GM10266 (cell line): ENCODE results near the gene GNPTG.

Experiments used
- DNase-seq: peaks from one replicate; pipeline ENCODE4 v3.0.0; 2012; ENCODE audit errors: extremely low spot score
- CTCF ChIP-seq: IDR thresholded peaks from 2 replicates; pipeline ENCODE4 v1.5.1; 2012; ENCODE audit warnings: mild to moderate bottlenecking, low read depth; ENCODE audit not compliant: control insufficient read depth, insufficient read depth; ENCODE audit errors: missing control alignments

The GNPTG gene

GRCh38 chr16:1310832-1311200, 40.9 kb upstream of the GNPTG start:
- TF ChIP-seq CTCF: no peak
- no peak for DNase-seq

GRCh38 chr16:1311212-1311737, 40.5 kb upstream of the GNPTG start:
- no peak for DNase-seq
- no peak for TF ChIP-seq CTCF

GRCh38 chr16:1311738-1312466, 39.8 kb upstream of the GNPTG start:
- TF ChIP-seq CTCF: no peak
- no peak for DNase-seq

GRCh38 chr16:1312467-1312816, 39.3 kb upstream of the GNPTG start:
- no peak for TF ChIP-seq CTCF
- DNase-seq: no peak

- no peak for DNase-seq
- no peak for TF ChIP-seq CTCF
Measured at GRCh38 chr16:1312903-1313302, 38.8 kb upstream of the GNPTG start.

GRCh38 chr16:1313721-1314369, 37.9 kb upstream of the GNPTG start:
- no peak for DNase-seq
- no peak for TF ChIP-seq CTCF

- TF ChIP-seq CTCF: no peak
Measured at GRCh38 chr16:1314399-1315068, 37.2 kb upstream of the GNPTG start.

More at GRCh38 chr16:1314399-1315068, 37.2 kb upstream of the GNPTG start:
- no peak for DNase-seq
